Trophoblast cell (in vitro differentiated cells and primary cell): ENCODE data around the gene LIPE.

Experiments used
- DNase-seq, 2 donors: peaks; one replicate each; pipeline ENCODE4 v3.0.0-alpha.2; 2016
- H2AFZ ChIP-seq: 2 replicates; pipeline ENCODE4 v1.6.1; 2013; ENCODE audit warnings: low read length, moderate library complexity, mild to moderate bottlenecking; ENCODE audit not compliant: insufficient read depth, poor library complexity
- H2AK5ac ChIP-seq: 2 replicates; pipeline ENCODE4 v1.6.1; 2013; ENCODE audit warnings: mild to moderate bottlenecking, low read length
- H2BK120ac ChIP-seq: 2 replicates; pipeline ENCODE4 v1.6.1; 2013; ENCODE audit warnings: low read length, mild to moderate bottlenecking, moderate library complexity; ENCODE audit not compliant: insufficient read depth, poor library complexity
- H2BK12ac ChIP-seq: 2 replicates; pipeline ENCODE4 v1.6.1; 2013; ENCODE audit warnings: mild to moderate bottlenecking, low read length, moderate library complexity
- H2BK5ac ChIP-seq: 2 replicates; pipeline ENCODE4 v1.6.1; 2013; ENCODE audit warnings: low read length, low read depth, moderate library complexity, mild to moderate bottlenecking; ENCODE audit not compliant: poor library complexity
- H3K14ac ChIP-seq: 2 replicates; pipeline ENCODE4 v1.6.1; 2013; ENCODE audit warnings: mild to moderate bottlenecking, low read length
- H3K18ac ChIP-seq: 2 replicates; pipeline ENCODE4 v1.6.1; 2013; ENCODE audit warnings: mild to moderate bottlenecking, low read length
- H3K23ac ChIP-seq: 2 replicates; pipeline ENCODE4 v1.6.1; 2013; ENCODE audit warnings: low read length
- H3K27ac ChIP-seq: 2 replicates; pipeline ENCODE4 v1.5.1; 2013; ENCODE audit warnings: low read depth, mild to moderate bottlenecking, inconsistent platforms, low read length, moderate library complexity
- H3K27me3 ChIP-seq: 2 replicates; pipeline ENCODE4 v1.6.1; 2013; ENCODE audit warnings: inconsistent platforms, mild to moderate bottlenecking, low read length, moderate library complexity; ENCODE audit not compliant: insufficient read depth
- H3K36me3 ChIP-seq, 2 experiments: 1 replicate in 1 of 2; 2 replicates in 1 of 2; pipeline ENCODE4 v1.6.1; 2013; ENCODE audit warnings: low read length in 2 of 2, mild to moderate bottlenecking in 2 of 2, moderate library complexity in 1 of 2; ENCODE audit not compliant: insufficient read depth in 2 of 2, control insufficient read depth in 1 of 2
- H3K4ac ChIP-seq: 2 replicates; pipeline ENCODE4 v1.6.1; 2013; ENCODE audit warnings: low read depth, mild to moderate bottlenecking, low read length, moderate library complexity
- H3K4me1 ChIP-seq, 2 experiments: 1 replicate in 1 of 2; 2 replicates in 1 of 2; pipeline ENCODE4 v1.6.1; 2013; ENCODE audit warnings: low read length in 2 of 2, mild to moderate bottlenecking in 2 of 2, moderate library complexity in 1 of 2; ENCODE audit not compliant: insufficient read depth in 2 of 2, control insufficient read depth in 1 of 2
- H3K4me2 ChIP-seq: 2 replicates; pipeline ENCODE4 v1.6.1; 2013; ENCODE audit warnings: inconsistent platforms, mild to moderate bottlenecking, low read length, moderate library complexity
- H3K4me3 ChIP-seq: 2 replicates; pipeline ENCODE4 v1.5.1; 2013; ENCODE audit warnings: mild to moderate bottlenecking, low read depth, low read length, inconsistent platforms
- H3K79me1 ChIP-seq: one replicate; pipeline ENCODE4 v1.6.1; 2013; ENCODE audit warnings: low read length
- H3K79me2 ChIP-seq: 2 replicates; pipeline ENCODE4 v1.6.1; 2013; ENCODE audit warnings: low read length, mild to moderate bottlenecking; ENCODE audit not compliant: control insufficient read depth, insufficient read depth, poor library complexity
- H3K9ac ChIP-seq: 2 replicates; pipeline ENCODE4 v1.6.1; 2013; ENCODE audit warnings: mild to moderate bottlenecking, low read length
- H3K9me3 ChIP-seq: 2 replicates; pipeline ENCODE4 v1.6.1; 2013; ENCODE audit warnings: low read depth, mild to moderate bottlenecking, control low read depth, inconsistent platforms, low read length; ENCODE audit not compliant: insufficient read depth
- H4K12ac ChIP-seq: 2 replicates; pipeline ENCODE4 v1.6.1; 2013; ENCODE audit warnings: low read depth, mild to moderate bottlenecking, low read length, moderate library complexity
- H4K8ac ChIP-seq: 2 replicates; pipeline ENCODE4 v1.6.1; 2013; ENCODE audit warnings: low read depth, mild to moderate bottlenecking, low read length, moderate library complexity
- H4K91ac ChIP-seq: one replicate; pipeline ENCODE4 v1.6.1; 2013; ENCODE audit warnings: low read depth, mild to moderate bottlenecking, low read length, moderate library complexity
- WGBS: extraction: QIAGEN DNeasy Blood & Tissue Kit; methylation state at CpG from one replicate; pipeline ENCODE4 v1.1.7; 2013; ENCODE audit warnings: missing lambda C conversion rate; ENCODE audit not compliant: insufficient read length, insufficient coverage; ENCODE audit errors: extremely low coverage; 5-methylcytosine and 5-hydroxymethylcytosine counted together

The LIPE gene

DNA sequence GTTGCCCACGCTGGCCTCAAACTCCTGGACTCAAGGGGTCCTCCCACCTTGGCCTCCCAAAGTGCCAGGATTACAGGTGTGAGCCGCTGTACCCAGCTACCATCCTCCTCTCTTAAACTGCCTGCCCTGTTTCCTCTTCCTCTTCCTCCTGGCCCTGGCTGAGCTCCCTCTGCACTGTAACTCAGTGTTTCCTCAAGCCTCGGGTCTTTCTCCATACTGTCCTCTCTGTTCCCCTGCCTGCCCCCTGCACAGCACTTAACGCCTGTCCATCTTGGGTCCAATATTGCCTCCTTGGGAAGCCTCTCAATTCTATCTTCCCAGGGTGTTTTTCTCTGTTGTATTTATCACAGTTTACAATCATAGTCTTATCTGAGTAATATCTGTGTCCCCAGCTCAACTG is 6.1 kb downstream of the LIPE start:
- Histone ChIP-seq H4K91ac (no peak overlapping the region), H3K4me1 (peaks cover 6 to 13% of the 10 kb centered on the region in 2 experiments), H3K36me3 (no peaks in the 10 kb centered on the region), H3K9me3 (peaks cover 9% of the 10 kb centered on the region), H2AFZ (no peak overlapping the region), H2BK12ac (no peak overlapping the region), H3K4ac (no peak overlapping the region), H3K27ac (no peak overlapping the region), H3K18ac (no peak overlapping the region), H4K8ac (no peak overlapping the region), H4K12ac (no peak overlapping the region), H3K79me2 (no peaks in the 10 kb centered on the region), H3K27me3 (peaks cover 8% of the 10 kb centered on the region), H3K9ac (no peak overlapping the region), H2AK5ac (no peak overlapping the region), H3K79me1 (peaks cover 2% of the 10 kb centered on the region), H2BK5ac (no peak overlapping the region), H3K4me2 (no peak overlapping the region), H2BK120ac (no peak overlapping the region), H3K23ac (no peak overlapping the region), H3K4me3 (no peak overlapping the region), H3K14ac (no peak overlapping the region)
- no peak for DNase-seq
- no CpG with 5 or more reads among the region's 4 CpGs for WGBS

GRCh38 chr19:42420055-42420544 is 7.1 kb downstream of the LIPE start:
- no peaks in the 10 kb centered on the region for H3K36me3 ChIP-seq
- no peak overlapping the region for H2AFZ ChIP-seq
- H3K4me3 ChIP-seq: no peak overlapping the region
- H3K9ac ChIP-seq: no peak overlapping the region
- H4K91ac ChIP-seq: no peak overlapping the region
- H3K4me2 ChIP-seq: no peak overlapping the region
- H3K4ac ChIP-seq: no peak overlapping the region
- H3K79me2 ChIP-seq: no peaks in the 10 kb centered on the region
- no peak overlapping the region for H4K12ac ChIP-seq
- H3K18ac ChIP-seq: no peak overlapping the region
- no peak overlapping the region for H2BK120ac ChIP-seq
- no peak overlapping the region for H3K14ac ChIP-seq
- H3K27ac ChIP-seq: no peak overlapping the region
- no peak overlapping the region for H2BK12ac ChIP-seq
- peaks cover 2% of the 10 kb centered on the region for H3K79me1 ChIP-seq
- peaks cover 8% of the 10 kb centered on the region for H3K27me3 ChIP-seq
- H2AK5ac ChIP-seq: no peak overlapping the region
- DNase-seq: peak; percentile 44 to 65
- H3K9me3 ChIP-seq: peaks cover 9% of the 10 kb centered on the region
- H3K4me1 ChIP-seq: peaks cover 6 to 13% of the 10 kb centered on the region in 2 experiments
- H3K23ac ChIP-seq: peak overlapping the region; percentile 58
- no peak overlapping the region for H4K8ac ChIP-seq
- H2BK5ac ChIP-seq: no peak overlapping the region
- WGBS: no CpG with 5 or more reads among the region's 10 CpGs

DNA sequence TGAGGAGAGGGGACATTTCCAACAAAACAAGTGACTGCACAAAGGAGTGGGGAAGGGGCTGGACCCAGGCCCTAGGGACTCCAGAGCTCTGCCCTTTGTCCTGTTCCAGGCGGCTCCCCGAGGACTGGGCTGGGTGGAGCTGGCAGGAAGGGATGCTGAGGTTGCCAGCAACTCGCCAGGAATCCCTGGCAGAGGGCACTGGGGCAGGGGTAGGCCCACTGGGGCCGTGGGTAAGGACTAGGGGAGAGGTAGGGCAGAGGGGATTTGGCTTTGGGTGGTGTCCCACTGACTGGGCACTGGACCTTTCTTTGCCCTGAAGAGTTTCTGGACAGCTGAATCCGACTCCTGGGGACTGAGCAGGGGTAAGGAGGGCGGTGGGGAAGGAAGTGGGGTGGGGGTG is 7.9 kb downstream of the LIPE start:
- no peak overlapping the region for H3K4ac ChIP-seq
- H3K4me3 ChIP-seq: no peak overlapping the region
- no peak overlapping the region for H3K9ac ChIP-seq
- H3K23ac ChIP-seq: no peak overlapping the region
- no peak overlapping the region for H3K14ac ChIP-seq
- H3K27me3 ChIP-seq: peaks cover 7% of the 10 kb centered on the region
- H4K12ac ChIP-seq: no peak overlapping the region
- no peak overlapping the region for H2BK120ac ChIP-seq
- H3K4me2 ChIP-seq: no peak overlapping the region
- H2AK5ac ChIP-seq: no peak overlapping the region
- peaks cover 8% of the 10 kb centered on the region for H3K9me3 ChIP-seq
- H3K18ac ChIP-seq: no peak overlapping the region
- H3K27ac ChIP-seq: no peak overlapping the region
- H3K36me3 ChIP-seq: no peaks in the 10 kb centered on the region
- no peak overlapping the region for H2BK5ac ChIP-seq
- H2BK12ac ChIP-seq: no peak overlapping the region
- H3K4me1 ChIP-seq: peaks cover 6 to 13% of the 10 kb centered on the region in 2 experiments
- H4K91ac ChIP-seq: no peak overlapping the region
- peaks cover 2% of the 10 kb centered on the region for H3K79me1 ChIP-seq
- H4K8ac ChIP-seq: no peak overlapping the region
- no peaks in the 10 kb centered on the region for H3K79me2 ChIP-seq
- no peak overlapping the region for H2AFZ ChIP-seq
- DNase-seq: no peak
- no CpG with 5 or more reads among the region's 6 CpGs for WGBS

- Histone ChIP-seq H3K4ac (no peak overlapping the region), H3K4me3 (no peak overlapping the region), H3K14ac (no peak overlapping the region), H3K23ac (no peak overlapping the region), H3K9ac (no peak overlapping the region), H2BK120ac (no peak overlapping the region), H3K36me3 (no peaks in the 10 kb centered on the region), H2BK12ac (no peak overlapping the region), H3K27me3 (no peaks in the 10 kb centered on the region), H4K8ac (no peak overlapping the region), H3K79me2 (no peaks in the 10 kb centered on the region), H3K4me2 (no peak overlapping the region), H3K4me1 (no peaks in the 10 kb centered on the region), H3K27ac (no peak overlapping the region), H3K9me3 (peaks cover 1% of the 10 kb centered on the region), H2AK5ac (no peak overlapping the region), H4K91ac (no peak overlapping the region), H3K79me1 (no peaks in the 10 kb centered on the region), H4K12ac (no peak overlapping the region), H2BK5ac (no peak overlapping the region), H2AFZ (no peak overlapping the region), H3K18ac (no peak overlapping the region)
- DNase-seq: no peak
- WGBS: no CpG with 5 or more reads among the region's 4 CpGs
These were observed 14.5 kb downstream of the LIPE start for GRCh38 chr19:42412661-42413076.
